Left ventricle myocardium superior (tissue), 1 donor: ENCODE data around the gene ANAPC1. TPM values are rescaled to one million over a fixed set of nuclear protein-coding genes. Genes with fewer than 3 reads are reported as not detected.
"Not testable (repeated sequence)": the region's sequence is repeated elsewhere in the genome, so short reads cannot be mapped to it uniquely, and the experiment has no call there.

Experiments
- ATAC-seq: fragments of 200-7000 bp; cut with Tn5 transposase; one replicate; pipeline ENCODE4 v1.9.1; 2020; ENCODE audit warnings: mild to moderate bottlenecking, moderate library complexity
- DNase-seq: peaks from one replicate; pipeline ENCODE4 v3.0.0-alpha.2; 2020
- intact Hi-C: fragments of 100-400 bp; cut with micrococcal nuclease; formaldehyde crosslinking; loops from one replicate; pipeline ENCODE4 v1.11.0; 2022
- microRNA-seq: library from miRNA; unstranded; fragments of <30 nt; microRNA quantifications from one replicate; pipeline ENCODE4 v1.2.0, GENCODE V29; 2020; ENCODE audit warnings: borderline number of aligned reads
- total RNA-seq: library from RNA; stranded (reverse); fragmentation: NEBNext Ultra II Directional; extraction: Animal tissue kit (Norgen Biotek cat#: 25700); gene quantifications from one replicate; pipeline ENCODE4 v1.2.1, GENCODE V29; 2021
- donor health status: DM: no; HTN: yes; CAD: no; lungs with severe emphysema.

Gene ANAPC1
- total RNA-seq, 1 donor from 2014 or later = 18.5 TPM

GRCh38 chr2:111764151-111764550 is 119.8 kb downstream of the ANAPC1 start:
- intact Hi-C loops, DNase-seq, ATAC-seq: not testable (repeated sequence)

- intact Hi-C loops, ATAC-seq, DNase-seq: not testable (repeated sequence)
These were observed 123.2 kb downstream of the ANAPC1 start for GRCh38 chr2:111760697-111761284.

GRCh38 chr2:111752533-111752932 is 131.5 kb downstream of the ANAPC1 start:
- intact Hi-C loops, ATAC-seq, DNase-seq: not testable (repeated sequence)

- DNase-seq, intact Hi-C loops, ATAC-seq: not testable (repeated sequence)
These were observed 133.4 kb downstream of the ANAPC1 start for GRCh38 chr2:111750641-111751040.

GRCh38 chr2:111748429-111748828 is 135.6 kb downstream of the ANAPC1 start:
- DNase-seq, ATAC-seq, intact Hi-C loops: not testable (repeated sequence)

GRCh38 chr2:111747410-111748115 is 136.4 kb downstream of the ANAPC1 start:
- DNase-seq (peak; percentile 48), ATAC-seq (peak; percentile 85)
- intact Hi-C loops = not testable (repeated sequence)

GRCh38 chr2:111744751-111745150 is 139.2 kb downstream of the ANAPC1 start:
- DNase-seq, intact Hi-C loops, ATAC-seq: not testable (repeated sequence)

GRCh38 chr2:111741517-111741916 is 142.5 kb downstream of the ANAPC1 start:
- intact Hi-C loops, ATAC-seq, DNase-seq: not testable (repeated sequence)

GRCh38 chr2:111735838-111736721 is 147.9 kb downstream of the ANAPC1 start:
- DNase-seq, intact Hi-C loops: not testable (repeated sequence)
- ATAC-seq = peak; percentile 91

GRCh38 chr2:111735420-111735819 is 148.6 kb downstream of the ANAPC1 start:
- intact Hi-C loops, DNase-seq: not testable (repeated sequence)
- ATAC-seq = peak; percentile 28

- ATAC-seq, DNase-seq, intact Hi-C loops: not testable (repeated sequence)
These were observed 154.1 kb downstream of the ANAPC1 start for GRCh38 chr2:111729812-111730458.

- DNase-seq, ATAC-seq, intact Hi-C loops: not testable (repeated sequence)
These were observed 156.3 kb downstream of the ANAPC1 start for GRCh38 chr2:111727611-111728110.

GRCh38 chr2:111725742-111726141 is 158.3 kb downstream of the ANAPC1 start:
- DNase-seq, intact Hi-C loops: not testable (repeated sequence)
- peak; percentile 85 for ATAC-seq

- ATAC-seq, intact Hi-C loops, DNase-seq: not testable (repeated sequence)
These were observed 164.4 kb downstream of the ANAPC1 start for GRCh38 chr2:111719610-111720009.

Small RNAs within 50 kb of the gene (microRNA-seq; reads per million reads assigned to microRNA genes)
- gene MIR4771-2 = not detected

Other genes with a start within 250 kb of the ANAPC1 start
- 5.0 TPM for gene MERTK, start 14.4 kb upstream of the ANAPC1 start, total RNA-seq
- gene TMEM87B, start 171.1 kb upstream of the ANAPC1 start, total RNA-seq = 4.7 TPM